Skin epidermis (tissue), 12 donors: ENCODE data around the gene YKT6.

Source experiments
- H3K27ac ChIP-seq, 21 experiments: fragments of 200-600 bp; sonication (generic) in 11 of 21; one replicate each; pipeline ENCODE4 v1.5.0; 2020; ENCODE audit warnings: mild to moderate bottlenecking in 3 of 21, inconsistent platforms in 2 of 21, moderate library complexity in 2 of 21
- H3K4me3 ChIP-seq, 7 experiments: fragments of 200-600 bp; sonication (generic) in 2 of 7; one replicate each; pipeline ENCODE4 v1.5.0; 2020; ENCODE audit warnings: inconsistent platforms in 2 of 7, mild to moderate bottlenecking in 2 of 7, moderate library complexity in 1 of 7

The YKT6 gene

GRCh38 chr7:44249639-44250234 lies 49.0 kb downstream of the YKT6 start:
- no peak overlapping the region for H3K4me3 ChIP-seq
- H3K27ac ChIP-seq, result no peak overlapping the region

- no peak overlapping the region for H3K27ac ChIP-seq
- no peak overlapping the region for H3K4me3 ChIP-seq
Measured at GRCh38 chr7:44251269-44251668, 50.5 kb downstream of the YKT6 start.

- Histone ChIP-seq H3K27ac (no peak overlapping the region), H3K4me3 (no peak overlapping the region)
Measured at GRCh38 chr7:44251881-44252280, 51.1 kb downstream of the YKT6 start.

GRCh38 chr7:44256459-44256858 lies 55.7 kb downstream of the YKT6 start:
- Histone ChIP-seq H3K27ac (peak overlapping the region in 1 of 21 experiments; percentile 16), H3K4me3 (no peak overlapping the region)

- Histone ChIP-seq H3K27ac (peak overlapping the region in 18 of 21 experiments; percentile 10 to 84 (median 54)), H3K4me3 (no peak overlapping the region)
Measured at GRCh38 chr7:44257213-44257612, 56.4 kb downstream of the YKT6 start.

- peak overlapping the region in 18 of 21 experiments; percentile 10 to 84 (median 54) for H3K27ac ChIP-seq
- no peak overlapping the region for H3K4me3 ChIP-seq
Measured at GRCh38 chr7:44257618-44258422, 57.0 kb downstream of the YKT6 start.

- peak overlapping the region in 9 of 21 experiments; percentile 7 to 84 (median 64) for H3K27ac ChIP-seq
- no peak overlapping the region for H3K4me3 ChIP-seq
Measured at GRCh38 chr7:44258423-44258760, 57.6 kb downstream of the YKT6 start.

- no peak overlapping the region for H3K4me3 ChIP-seq
- peak overlapping the region in 16 of 21 experiments; percentile 3 to 84 (median 55) for H3K27ac ChIP-seq
Measured at GRCh38 chr7:44258865-44259546, 58.2 kb downstream of the YKT6 start.

- H3K27ac ChIP-seq, result peak overlapping the region in 10 of 21 experiments; percentile 23 to 84 (median 68)
- no peak overlapping the region for H3K4me3 ChIP-seq
Measured at GRCh38 chr7:44259547-44260457, 59.0 kb downstream of the YKT6 start.

GRCh38 chr7:44261240-44261639 lies 60.5 kb downstream of the YKT6 start:
- H3K27ac ChIP-seq, result peak overlapping the region in 1 of 21 experiments; percentile 1
- no peak overlapping the region for H3K4me3 ChIP-seq

- H3K4me3 ChIP-seq, result no peak overlapping the region
- no peak overlapping the region for H3K27ac ChIP-seq
Measured at GRCh38 chr7:44262031-44262430, 61.3 kb downstream of the YKT6 start.

GRCh38 chr7:44263326-44264082 lies 62.7 kb downstream of the YKT6 start:
- H3K4me3 ChIP-seq, result no peak overlapping the region
- H3K27ac ChIP-seq, result peak overlapping the region in 2 of 21 experiments; percentile 7 to 9
